Muscle of arm (tissue), 14 donors: Measurements from ENCODE around the gene EPHB1. TPM values are rescaled to one million over a fixed set of nuclear protein-coding genes. Genes with fewer than 3 reads are reported as not detected.
A peak's percentile ranks its signal among the peaks of the same experiment; 100 is the strongest.

Source experiments
- DNase-seq: peaks from one replicate; pipeline ENCODE4 v3.0.0-alpha.2; 2013
- long read RNA-seq, 11 donors: transcript quantifications; one replicate each; lab custom pipeline, GENCODE V29; 2026
- polyA plus RNA-seq, 12 donors: library from polyadenylated mRNA; unstranded; fragments of 120-200 nt; gene quantifications; one replicate each; pipeline ENCODE4 v1.2.1, GENCODE V29; 2013; ENCODE audit not compliant: insufficient read length in 12 of 12

The EPHB1 gene
- polyA plus RNA-seq, result 10 to 100 TPM in 10 of 12 donors, 1 to 10 TPM in 1, not detected in 1; 7.2 to 59.6 (median 40.0) TPM
- long read RNA-seq, donor 1, result 0 reads
- long read RNA-seq, donor 2, partial matches to known transcripts, result 14 of 14 reads
- long read RNA-seq, donor 2, other reads (novel, unspliced or antisense), result 0 of 14 reads
- long read RNA-seq, donor 3, partial matches to known transcripts, result 0 of 1 reads
- long read RNA-seq, donor 3, other reads (novel, unspliced or antisense), result 0 of 1 reads
- long read RNA-seq, donor 4, result 0 reads
- long read RNA-seq, donor 5, partial matches to known transcripts, result 19 of 24 reads
- long read RNA-seq, donor 5, other reads (novel, unspliced or antisense), result 5 of 24 reads
- long read RNA-seq, donor 6, result 0 reads
- long read RNA-seq, donor 7, result 0 reads
- long read RNA-seq, donor 8, full-length matches to known transcripts, result 1 of 10 reads
- long read RNA-seq, donor 8, partial matches to known transcripts, result 9 of 10 reads
- long read RNA-seq, donor 8, other reads (novel, unspliced or antisense), result 0 of 10 reads
- long read RNA-seq, donor 9, result 0 reads
- long read RNA-seq, donor 10, result 0 reads
- long read RNA-seq, donor 11, full-length matches to known transcripts, result 1 of 1 reads
- long read RNA-seq, donor 11, partial matches to known transcripts, result 0 of 1 reads
- long read RNA-seq, donor 11, other reads (novel, unspliced or antisense), result 0 of 1 reads

DNA sequence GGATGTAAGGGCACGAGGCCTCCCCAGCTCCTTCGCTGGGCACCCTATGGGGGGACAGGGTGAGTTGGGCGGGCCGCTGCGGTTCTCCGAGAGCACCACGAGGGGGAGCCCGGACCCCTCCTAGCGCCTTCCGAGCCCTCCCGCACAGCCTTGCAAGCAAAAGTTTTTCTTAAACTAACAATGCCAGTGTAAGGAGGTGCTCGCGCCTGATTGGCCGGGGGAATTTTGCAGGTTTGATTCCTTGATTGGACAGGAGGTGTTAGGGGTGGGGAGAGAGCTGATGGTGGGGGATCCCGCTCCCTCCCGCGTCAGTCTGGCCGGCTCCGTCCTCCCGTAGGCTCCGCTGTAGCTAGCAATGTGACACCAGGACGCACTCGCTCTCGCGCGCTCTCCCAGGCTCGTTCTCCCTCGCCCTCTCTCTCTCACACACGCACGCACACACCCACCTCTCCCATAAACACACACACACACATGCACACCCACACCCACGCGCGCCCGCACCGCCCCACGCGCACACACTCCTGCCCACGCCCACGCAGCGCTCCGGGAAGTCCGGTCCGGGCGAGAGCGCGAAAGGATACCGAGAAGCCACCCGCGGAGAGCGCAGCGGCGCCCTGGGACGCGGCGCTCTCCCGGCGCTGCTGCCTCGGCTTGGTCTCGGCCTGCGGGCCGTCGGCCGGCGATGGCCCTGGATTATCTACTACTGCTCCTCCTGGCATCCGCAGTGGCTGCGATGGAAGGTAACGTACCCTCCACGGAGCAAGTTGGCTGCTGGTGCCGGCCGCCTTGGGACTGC lies at the start of gene EPHB1:
Gene EPHB1, plus strand, starts transcription at position 311 of the 796 bp plus-strand sequence.
- peak; percentile 86 for DNase-seq

DNA sequence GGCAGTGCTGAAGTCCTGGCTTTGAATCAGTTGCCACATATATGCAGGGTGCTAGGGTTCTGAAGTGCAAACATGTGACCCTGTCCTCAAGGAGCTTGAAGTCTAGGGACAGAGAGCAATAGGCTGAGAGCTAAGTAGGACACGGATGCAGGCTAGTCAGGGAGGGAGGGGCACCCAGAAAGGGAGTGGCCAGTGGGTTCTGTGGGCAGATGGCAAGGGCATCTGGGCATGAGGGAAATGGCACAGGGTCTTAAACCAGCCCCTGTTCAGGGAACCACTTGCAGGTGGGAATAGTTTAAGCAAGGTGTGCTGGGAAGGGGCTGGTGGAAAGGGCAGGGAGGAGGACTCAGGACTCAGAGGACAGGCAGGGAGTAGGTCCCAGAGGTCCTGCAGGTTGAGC lies 46.4 kb upstream of the EPHB1 start:
- DNase-seq, result no peak

DNA sequence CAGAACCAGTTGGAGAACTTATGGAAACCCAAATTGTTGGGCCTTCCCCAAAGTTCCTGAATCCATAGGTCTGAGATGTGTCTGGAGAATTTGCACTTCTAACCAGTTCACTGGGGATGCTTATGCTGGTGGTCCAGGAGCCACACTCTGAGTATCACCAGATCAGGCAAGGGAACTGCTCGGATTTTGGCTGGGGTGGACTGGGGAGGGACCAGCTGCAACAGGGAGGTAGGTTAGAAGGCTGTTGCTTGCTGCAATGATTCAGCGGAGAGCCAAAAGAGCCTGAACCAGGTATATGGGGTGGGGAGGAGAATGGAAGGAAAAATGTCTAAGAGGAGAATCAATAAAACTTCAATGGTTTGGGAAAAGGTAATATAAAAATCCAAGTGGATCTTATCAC lies 45.9 kb upstream of the EPHB1 start:
- no peak for DNase-seq

DNA sequence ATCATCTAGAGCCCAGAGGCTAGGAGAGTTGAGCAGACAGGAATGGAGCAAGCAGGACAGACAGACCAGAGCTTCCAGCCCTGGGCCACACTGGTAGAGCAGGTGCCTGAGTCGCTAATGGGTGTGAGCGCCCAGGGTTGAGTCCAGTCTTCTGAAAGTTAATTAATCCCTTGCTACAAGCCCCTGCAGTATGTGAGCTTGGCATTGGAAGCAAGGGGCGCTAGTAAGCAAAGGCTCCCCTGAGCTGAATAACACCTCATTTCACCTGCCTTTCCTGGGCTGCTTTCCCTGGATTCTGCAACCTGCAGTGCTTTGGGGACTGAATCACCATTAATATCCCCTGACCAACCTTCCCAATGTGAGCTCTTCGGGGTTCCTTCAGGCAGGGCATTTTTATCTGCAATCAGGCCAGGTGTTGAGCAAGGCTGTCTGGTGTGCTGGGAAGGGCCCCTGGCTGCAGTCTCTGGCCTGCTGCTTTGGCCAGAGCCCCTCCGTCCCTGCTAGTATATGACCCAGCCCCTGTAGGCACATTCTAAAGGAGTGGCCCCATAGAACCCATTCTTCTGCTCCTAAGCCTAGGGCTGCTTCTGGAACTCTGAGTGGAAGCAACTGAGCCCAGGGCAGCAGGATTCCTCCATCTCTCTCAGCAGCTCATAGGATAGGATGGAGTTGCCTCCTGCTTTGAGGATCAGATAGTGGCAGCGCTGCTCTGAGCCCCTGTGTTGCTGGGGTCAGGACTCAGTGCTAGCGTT lies 45.1 kb upstream of the EPHB1 start:
- DNase-seq, result no peak

DNA sequence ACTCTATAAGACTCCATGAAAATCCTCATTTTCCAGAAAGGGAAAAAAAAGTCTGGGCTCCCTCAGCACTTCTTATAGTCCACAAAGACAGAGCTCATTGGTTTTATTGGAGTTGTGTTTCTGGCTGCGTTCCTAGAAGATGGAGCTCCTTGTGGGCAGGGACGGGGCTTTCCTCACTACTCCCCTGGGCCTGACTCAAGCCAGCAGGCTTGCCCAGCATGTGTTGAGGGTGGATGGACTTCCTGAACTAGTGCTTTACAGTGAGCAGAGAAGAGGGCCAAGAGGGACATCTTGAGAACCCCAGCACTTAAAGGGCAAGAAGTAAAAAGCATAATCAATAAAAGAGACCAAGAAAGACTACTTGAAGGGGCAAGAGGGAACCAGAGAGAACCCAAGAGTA lies 43.2 kb upstream of the EPHB1 start:
- no peak for DNase-seq

DNA sequence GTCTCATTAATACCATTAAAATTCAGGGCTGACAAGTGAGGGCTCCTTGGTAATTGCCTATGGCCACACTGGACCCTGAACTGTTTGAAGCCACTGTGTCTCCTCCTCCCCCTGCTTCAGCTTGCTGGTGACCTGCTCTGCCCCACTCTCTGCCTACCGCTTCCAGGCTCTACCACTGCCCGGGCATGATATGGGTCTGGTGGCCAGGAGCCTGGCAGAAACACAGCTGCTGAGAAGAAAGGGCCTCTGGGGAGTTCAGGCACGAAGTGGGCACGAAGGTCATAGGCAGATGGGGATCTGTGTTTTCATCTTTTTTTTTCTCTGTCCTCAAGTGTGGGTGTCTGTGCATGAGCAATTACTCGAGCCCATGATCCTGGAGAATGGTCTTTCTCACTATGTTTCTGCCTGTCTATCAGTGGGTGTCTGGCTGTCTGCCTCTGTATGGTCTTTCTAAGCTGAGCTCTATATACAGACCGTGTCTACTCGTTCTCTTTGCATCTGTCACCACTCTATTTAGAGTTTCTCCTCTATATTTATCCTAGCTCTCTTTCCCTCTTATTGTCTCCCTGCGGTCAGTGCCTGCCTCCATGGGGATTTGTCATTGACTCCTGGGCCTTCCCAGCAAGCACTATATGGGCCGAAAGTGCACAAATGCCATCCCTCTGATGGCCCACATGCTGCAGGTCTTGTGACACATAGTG lies 42.1 kb upstream of the EPHB1 start:
- DNase-seq, result no peak

DNA sequence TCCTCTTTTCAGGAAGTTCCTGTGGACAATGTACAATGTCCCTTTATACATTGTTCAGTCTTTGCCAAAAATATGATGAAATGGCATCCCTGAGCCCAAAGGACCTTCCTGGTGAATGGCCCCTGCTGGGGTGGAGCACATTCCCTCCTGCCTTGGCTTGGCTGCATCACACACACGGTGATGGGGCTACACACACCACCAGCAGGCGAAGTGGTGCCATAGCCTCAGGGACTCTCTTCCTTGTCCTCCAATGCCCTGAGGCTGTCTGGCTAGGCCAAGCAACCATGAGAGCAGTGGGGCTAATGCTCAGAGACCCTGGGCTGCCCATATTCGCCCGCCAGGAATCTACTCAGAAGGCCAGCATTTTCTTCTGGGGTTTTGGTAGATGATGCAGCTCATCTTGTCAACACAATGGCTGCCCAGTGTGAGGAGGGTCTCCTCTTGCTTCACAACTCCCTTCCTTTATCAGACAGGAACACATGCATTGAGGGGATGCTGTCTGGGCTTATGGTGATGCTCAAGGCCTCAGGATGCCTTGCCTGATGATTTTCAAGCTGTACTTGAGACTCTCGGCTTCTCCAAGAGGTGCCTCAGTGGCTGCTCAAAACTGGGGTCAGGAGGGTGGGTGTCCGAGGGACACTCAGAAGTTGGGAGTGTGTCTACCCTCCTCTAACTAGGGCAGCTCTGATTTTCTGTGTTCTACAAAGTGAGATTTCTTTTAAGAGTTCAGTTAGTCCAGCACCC lies 40.9 kb upstream of the EPHB1 start:
- no peak for DNase-seq

DNA sequence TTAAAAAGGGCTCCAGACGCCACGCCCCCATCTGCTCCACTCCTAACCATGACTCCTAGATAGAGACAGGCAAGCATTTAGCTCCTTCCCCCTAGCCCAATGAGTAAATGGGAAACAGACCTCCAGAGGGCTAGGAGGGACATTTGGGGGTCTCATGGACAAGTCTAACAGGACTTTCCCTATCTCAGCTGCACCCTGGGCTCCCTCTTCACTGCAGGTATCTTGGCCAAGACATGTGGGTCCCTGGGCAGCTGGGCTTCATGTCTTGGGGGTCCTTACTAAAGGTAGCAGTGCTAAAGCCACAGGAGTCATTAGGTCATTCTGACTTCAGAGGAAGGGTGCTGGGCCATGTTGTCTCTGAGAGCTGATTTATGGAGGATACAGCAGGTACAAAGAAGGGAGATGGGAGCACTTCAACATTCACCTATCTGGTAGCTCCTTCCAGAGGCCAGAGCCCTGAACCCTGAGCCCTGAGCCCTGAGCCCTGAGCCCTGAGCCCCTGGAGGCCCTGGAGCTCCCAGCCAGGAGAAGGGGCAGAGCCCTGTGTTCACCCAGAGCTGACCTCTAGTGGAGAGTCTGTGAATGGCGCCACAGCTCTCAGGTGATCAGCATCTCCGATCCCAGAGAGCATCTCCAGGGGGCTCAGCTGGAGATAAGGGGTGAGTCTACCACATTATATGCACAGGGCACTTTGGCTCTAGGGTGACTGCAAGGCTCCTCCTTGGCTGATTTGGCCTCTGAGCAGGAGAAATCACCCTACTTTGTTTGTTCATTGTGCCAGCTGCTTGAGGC lies 40.1 kb upstream of the EPHB1 start:
- DNase-seq, result no peak

DNA sequence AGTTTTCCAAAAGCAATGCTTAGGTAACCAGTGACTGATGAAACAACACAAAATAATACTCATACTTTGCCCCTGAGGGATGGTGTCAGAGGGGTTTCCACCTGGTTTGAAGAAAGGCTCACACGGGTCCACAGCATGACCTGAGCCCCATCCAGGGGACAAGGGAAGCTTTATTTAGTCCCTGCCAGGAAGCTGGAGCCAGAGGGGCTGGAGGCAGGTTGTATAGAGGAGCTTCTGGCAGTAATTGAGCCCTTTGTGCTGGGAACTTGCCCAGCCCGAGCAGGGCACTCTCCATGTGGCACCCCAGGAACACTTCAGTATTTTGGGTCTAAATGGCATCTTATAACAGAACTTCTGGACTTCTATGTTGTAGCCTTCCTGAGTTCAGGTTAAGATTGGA lies 39.2 kb upstream of the EPHB1 start:
- DNase-seq, result no peak

DNA sequence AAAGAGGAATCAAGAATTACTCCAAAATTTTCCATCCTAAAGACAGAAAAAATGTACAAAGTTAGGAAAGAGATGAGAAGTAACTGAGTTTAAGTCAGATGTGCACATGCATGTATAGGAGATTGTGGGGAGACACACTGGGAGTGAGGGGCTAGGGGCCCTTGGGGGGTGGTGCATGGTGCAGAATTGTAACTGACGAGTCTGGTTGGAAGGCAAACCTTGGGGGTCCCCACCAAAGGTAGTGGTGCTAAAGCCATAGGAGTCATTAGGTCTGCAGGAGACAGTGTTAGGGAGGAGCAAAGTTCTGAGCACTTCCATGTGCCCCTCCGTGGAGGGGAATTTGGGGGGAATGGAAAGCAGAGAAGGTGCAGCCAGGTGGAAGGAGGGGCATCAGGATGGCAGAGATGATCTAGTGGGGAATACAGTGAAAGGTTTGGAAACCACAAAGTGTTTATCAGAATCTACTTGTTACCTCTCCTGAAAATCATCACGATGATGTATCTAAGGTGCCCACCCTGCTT lies 37.5 kb upstream of the EPHB1 start:
- DNase-seq, result no peak

DNA sequence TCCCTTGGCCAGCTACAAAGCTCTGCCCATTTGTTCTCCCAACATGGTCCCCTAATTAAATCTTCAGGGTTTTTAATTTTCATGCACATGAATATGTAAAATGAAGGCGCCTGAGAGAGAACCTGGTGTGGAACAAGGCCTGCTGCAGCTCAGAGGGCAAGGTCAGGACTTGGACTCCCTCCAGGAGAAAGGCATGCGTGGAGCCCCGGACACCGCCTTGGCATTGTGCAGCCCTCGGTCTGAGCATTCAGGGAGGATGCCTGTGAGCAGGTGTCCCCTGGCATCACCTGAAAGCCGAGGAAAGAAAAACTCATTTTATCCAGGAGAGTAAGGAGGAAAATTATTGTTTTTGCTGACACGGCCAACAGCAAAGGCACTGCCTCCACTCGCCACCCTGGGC lies 33.8 kb upstream of the EPHB1 start:
- DNase-seq, result no peak

DNA sequence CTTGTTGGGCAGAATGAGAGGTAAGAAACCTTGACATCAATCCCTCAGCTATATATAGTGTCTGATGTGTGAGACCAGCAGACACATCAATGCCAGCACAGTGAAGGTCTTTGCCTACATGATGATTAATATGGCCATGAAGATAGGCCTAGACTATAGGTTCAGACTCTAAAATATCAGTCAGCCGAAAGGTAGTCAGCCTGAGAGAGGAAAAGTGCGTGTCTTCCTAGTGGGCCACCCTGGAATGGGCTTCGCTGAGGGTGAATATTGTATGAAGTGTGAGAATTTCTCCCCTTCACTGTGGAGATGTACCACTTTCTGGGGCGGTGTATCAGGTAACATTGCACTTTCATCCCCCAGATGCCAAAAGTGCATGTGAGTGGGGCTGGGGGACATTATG lies 33.0 kb upstream of the EPHB1 start:
- DNase-seq, result no peak

DNA sequence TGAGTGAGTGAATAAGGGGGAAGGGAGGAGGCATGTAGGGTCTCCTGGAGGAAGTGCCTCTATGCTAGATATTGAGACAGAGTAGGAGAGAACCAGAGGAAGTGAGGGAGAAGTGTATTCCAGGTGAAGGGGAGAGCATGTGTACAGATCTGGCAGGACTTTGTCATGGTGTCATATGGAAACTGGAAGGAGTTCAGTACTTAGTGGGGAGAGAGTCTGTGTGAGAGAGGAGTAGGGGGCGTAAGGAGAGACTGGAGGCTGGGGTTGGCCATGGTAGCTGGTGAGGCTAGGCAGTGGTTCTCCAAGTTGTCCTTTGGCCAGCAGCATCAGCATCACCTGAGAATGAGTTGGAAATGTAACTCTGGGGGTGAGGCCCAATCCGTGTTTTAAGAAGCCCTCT lies 29.6 kb upstream of the EPHB1 start:
- DNase-seq, result no peak

DNA sequence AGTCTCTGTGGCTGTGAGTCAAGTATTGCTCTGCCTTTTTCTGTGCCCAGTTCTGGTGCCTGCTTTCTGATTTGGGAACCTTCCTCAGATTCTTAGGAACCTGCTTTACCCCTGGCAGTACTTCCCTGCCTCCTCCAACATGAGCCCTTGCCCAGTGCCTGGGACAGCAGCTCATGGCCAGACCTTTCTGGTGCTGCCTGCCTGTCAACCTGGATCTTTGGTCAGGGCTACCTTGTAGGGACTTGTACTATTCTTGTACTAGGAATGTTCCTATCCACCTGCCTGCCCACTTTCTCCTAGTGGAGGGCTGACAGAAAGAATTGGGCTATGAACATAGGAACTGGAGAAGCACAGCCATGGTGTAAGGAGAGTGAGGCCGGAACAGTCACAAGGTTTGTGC lies 28.8 kb upstream of the EPHB1 start:
- no peak for DNase-seq

DNA sequence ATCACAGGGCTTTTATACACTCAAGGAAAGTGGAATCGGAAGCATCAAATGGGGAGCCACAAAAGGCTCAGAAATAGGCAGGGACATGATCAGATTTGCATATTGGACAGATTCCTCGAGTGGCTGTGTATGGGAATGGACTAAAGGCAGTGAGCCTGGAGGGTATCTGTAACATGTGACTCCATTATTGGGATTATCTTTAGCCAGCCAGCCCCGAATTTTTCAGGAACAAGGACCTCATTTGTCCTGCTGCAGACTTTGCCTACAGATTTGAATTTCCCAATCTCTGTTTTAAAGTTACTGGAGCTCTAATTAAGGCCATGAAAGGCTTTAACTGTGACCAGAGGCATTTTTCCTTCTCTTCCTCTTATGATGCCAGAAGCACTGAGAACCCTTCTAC lies 26.9 kb upstream of the EPHB1 start:
- DNase-seq, result no peak

DNA sequence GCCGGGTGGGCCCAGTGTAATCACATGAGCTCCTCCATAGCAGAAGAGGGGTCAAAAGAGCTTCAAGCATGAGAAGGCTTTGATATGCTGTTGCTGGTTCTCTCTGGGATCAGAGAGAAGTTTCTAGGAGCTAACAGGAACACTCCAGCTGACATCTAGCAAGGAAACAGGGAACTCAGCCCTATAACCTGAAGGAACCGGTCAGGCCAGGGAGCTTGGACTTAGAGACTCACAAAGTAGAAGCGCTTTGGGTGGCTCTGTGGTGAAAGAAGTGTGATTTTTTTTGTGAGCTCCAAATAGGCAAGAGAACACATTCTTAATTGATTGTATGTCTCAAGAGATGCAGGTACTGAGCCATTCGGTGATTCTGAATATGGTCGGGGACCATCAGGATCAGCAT lies 26.2 kb upstream of the EPHB1 start:
- no peak for DNase-seq

DNA sequence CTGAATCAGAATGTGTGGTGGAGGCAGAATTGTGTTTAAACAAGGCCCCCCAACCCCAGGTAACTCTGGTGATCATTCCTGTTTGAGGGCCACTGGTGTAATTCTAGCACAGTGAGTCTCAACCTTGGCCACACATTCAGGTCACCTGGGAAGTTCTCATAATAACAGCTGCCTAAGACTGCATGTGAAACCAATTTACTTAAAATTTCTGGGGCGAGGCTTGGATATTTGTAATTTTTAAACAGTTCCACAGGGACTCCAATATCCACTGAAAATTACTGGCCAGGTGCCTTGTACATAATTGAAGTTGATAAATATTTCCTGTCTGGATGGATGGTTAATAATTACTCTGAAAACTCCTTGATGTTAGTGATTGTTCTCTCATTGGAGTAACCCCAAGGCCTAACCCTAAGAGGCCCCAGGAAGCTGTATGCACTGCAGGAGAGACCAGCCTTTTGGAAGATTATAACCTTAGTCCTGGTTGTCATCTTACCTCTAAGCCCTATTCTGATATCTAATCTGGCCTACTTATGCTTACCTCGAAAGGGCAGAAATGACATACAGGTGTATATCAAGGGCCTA lies 25.7 kb upstream of the EPHB1 start:
- DNase-seq, result no peak

DNA sequence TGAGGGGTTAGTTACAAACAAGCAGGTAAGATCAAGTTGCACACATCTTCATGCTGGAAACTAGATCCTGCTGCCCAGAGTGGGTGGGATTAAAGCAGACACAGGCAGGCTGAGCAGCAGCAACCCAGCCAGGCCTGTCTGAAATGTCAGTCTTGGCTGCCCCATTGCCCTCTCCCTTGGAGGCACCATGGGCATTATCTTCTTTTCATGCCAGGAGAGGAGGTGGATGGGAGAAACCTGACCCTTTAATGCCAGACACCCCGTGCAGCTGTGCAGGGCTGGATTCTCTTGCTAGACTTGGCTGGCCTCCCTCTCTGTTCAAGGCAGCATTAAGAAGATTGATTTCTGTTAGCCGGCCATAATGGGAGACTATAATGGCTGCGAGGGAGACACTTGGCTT lies 23.0 kb upstream of the EPHB1 start:
- no peak for DNase-seq

DNA sequence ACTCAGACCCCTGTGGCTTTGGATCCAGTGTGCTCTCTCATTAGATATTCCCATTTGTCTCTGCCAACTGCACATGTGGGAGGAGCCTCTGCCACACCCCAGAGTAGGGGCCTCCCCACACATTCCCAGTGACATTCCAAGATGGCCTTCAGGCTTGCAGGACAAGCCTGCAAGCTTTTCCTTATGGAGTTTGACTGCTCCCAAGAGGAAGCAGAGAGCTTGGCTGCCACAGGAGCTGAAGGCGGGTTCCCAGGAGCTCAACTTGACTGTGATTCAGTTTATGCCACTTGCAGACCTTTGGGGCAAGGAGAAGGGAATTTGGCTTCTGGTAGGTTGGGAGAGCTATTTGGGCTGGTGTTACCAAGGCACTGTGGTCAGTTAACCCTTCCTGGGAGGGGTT lies 22.5 kb upstream of the EPHB1 start:
- DNase-seq, result no peak
